ENCODE results near the gene TUBG2. TPM values are rescaled to one million over a fixed set of nuclear protein-coding genes. Genes with fewer than 3 reads are reported as not detected.
A peak's percentile ranks its signal among the peaks of the same experiment; 100 is the strongest.

Gene TUBG2
- total and polyA plus RNA-seq, 2 donors (not counting 1 experiment from before 2014, with no cell fraction given), result 16.7 to 19.0 TPM

GRCh38 chr17:42691021-42691545 is 32.0 kb downstream of the TUBG2 start:
- Mint-ChIP-seq H3K27ac (no peak overlapping the region), H3K27me3 (no peaks in the 10 kb centered on the region), H3K4me3 (no peak overlapping the region), H3K9me3 (ENCODE audit: insufficient read depth) (no peaks in the 10 kb centered on the region), H3K4me1 (no peaks in the 10 kb centered on the region)
- Histone ChIP-seq H4K20me1 (ENCODE audit: control insufficient read depth, insufficient read depth, low read length, poor library complexity, severe bottlenecking) (no peaks in the 10 kb centered on the region), H2AFZ (ENCODE audit: insufficient read depth, low read depth, low read length, poor library complexity, severe bottlenecking) (no peak overlapping the region), H3K4me3 (ENCODE audit: control extremely low read depth in 1 of 5, extremely low read depth in 1 of 5, insufficient read depth in 1 of 5, low read depth in 2 of 5, low read length in 4 of 5) (no peak overlapping the region), H3K27me3 (replicated peaks in 1 of 4; ENCODE audit: control extremely low read depth in 1 of 4, control insufficient read depth in 3 of 4, insufficient read depth in 4 of 4, low read length in 3 of 4) (no peaks in the 10 kb centered on the region), H3K36me3 (replicated peaks in 1 of 2; ENCODE audit: control extremely low read depth in 1 of 2, control insufficient read depth in 1 of 2, extremely low read depth in 1 of 2, insufficient read depth in 2 of 2, low read length in 1 of 2) (no peaks in the 10 kb centered on the region), H3K4me1 (ENCODE audit: control insufficient read depth in 2 of 2, insufficient read depth in 2 of 2, low read length in 2 of 2) (no peaks in the 10 kb centered on the region), H3K79me2 (ENCODE audit: control insufficient read depth, insufficient read depth, low read length) (no peaks in the 10 kb centered on the region), H3K9me3 (ENCODE audit: control extremely low read depth in 1 of 3, control insufficient read depth in 2 of 3, insufficient read depth in 1 of 3, low read length in 2 of 3) (no peaks in the 10 kb centered on the region), H3K9ac (ENCODE audit: low read length) (no peak overlapping the region), H3K4me2 (replicated peaks; ENCODE audit: low read depth, low read length, poor library complexity, severe bottlenecking) (no peak overlapping the region), H3K27ac (ENCODE audit: low read length in 2 of 2) (no peak overlapping the region)
- ChIA-PET CTCF (interaction anchor here (1.2 kb wide), 1 partner anchor 11 kb away, joined by 3 read pairs; no protein-coding TSS in a partner anchor), POLR2A (no interaction called here)
- intact Hi-C loops (cut with micrococcal nuclease), result no loop called here
- ATAC-seq (ENCODE audit: low read depth) (no peak), DNase-seq (no peak)
- TF ChIP-seq EZH2 (IDR thresholded peaks at IDR 0.05; ENCODE audit: borderline replicate concordance, insufficient read depth, low read depth, low read length, poor library complexity, severe bottlenecking), result no peak
- TF ChIP-seq CTCF (IDR thresholded peaks at IDR 0.05), result no peak
- WGBS (ENCODE audit: insufficient coverage), result 96% methylated on average over 12 of the region's 12 CpGs

- no peak overlapping the region for H3K4me3 ChIP-seq (ENCODE audit: control extremely low read depth in 1 of 5, extremely low read depth in 1 of 5, insufficient read depth in 1 of 5, low read depth in 2 of 5, low read length in 4 of 5)
- H2AFZ ChIP-seq (ENCODE audit: insufficient read depth, low read depth, low read length, poor library complexity, severe bottlenecking), result no peak overlapping the region
- H3K27me3 ChIP-seq (replicated peaks in 1 of 4; ENCODE audit: control extremely low read depth in 1 of 4, control insufficient read depth in 3 of 4, insufficient read depth in 4 of 4, low read length in 3 of 4), result no peaks in the 10 kb centered on the region
- Mint-ChIP-seq H3K9me3 (ENCODE audit: insufficient read depth) (no peaks in the 10 kb centered on the region), H3K4me1 (no peaks in the 10 kb centered on the region), H3K27ac (peak overlapping the region; percentile 21), H3K27me3 (no peaks in the 10 kb centered on the region), H3K4me3 (no peak overlapping the region)
- no peak overlapping the region for H3K27ac ChIP-seq (ENCODE audit: low read length in 2 of 2)
- DNase-seq (no peak), ATAC-seq (ENCODE audit: low read depth) (no peak)
- H3K9me3 ChIP-seq (ENCODE audit: control extremely low read depth in 1 of 3, control insufficient read depth in 2 of 3, insufficient read depth in 1 of 3, low read length in 2 of 3), result no peaks in the 10 kb centered on the region
- 98% methylated on average over 9 of the region's 11 CpGs for WGBS (ENCODE audit: insufficient coverage)
- CTCF ChIA-PET, result interaction anchor here (1.1 kb wide), 1 partner anchor 114 kb away, joined by 4 read pairs; no protein-coding TSS in a partner anchor
- POLR2A ChIA-PET, result no interaction called here
- no peaks in the 10 kb centered on the region for H3K4me1 ChIP-seq (ENCODE audit: control insufficient read depth in 2 of 2, insufficient read depth in 2 of 2, low read length in 2 of 2)
- H3K36me3 ChIP-seq (replicated peaks in 1 of 2; ENCODE audit: control extremely low read depth in 1 of 2, control insufficient read depth in 1 of 2, extremely low read depth in 1 of 2, insufficient read depth in 2 of 2, low read length in 1 of 2), result no peaks in the 10 kb centered on the region
- no peak overlapping the region for H3K4me2 ChIP-seq (replicated peaks; ENCODE audit: low read depth, low read length, poor library complexity, severe bottlenecking)
- intact Hi-C loops (cut with micrococcal nuclease), result no loop called here
- H3K9ac ChIP-seq (ENCODE audit: low read length), result no peak overlapping the region
- TF ChIP-seq CTCF (IDR thresholded peaks at IDR 0.05), result no peak
- no peak for TF ChIP-seq EZH2 (IDR thresholded peaks at IDR 0.05; ENCODE audit: borderline replicate concordance, insufficient read depth, low read depth, low read length, poor library complexity, severe bottlenecking)
- no peaks in the 10 kb centered on the region for H4K20me1 ChIP-seq (ENCODE audit: control insufficient read depth, insufficient read depth, low read length, poor library complexity, severe bottlenecking)
- no peaks in the 10 kb centered on the region for H3K79me2 ChIP-seq (ENCODE audit: control insufficient read depth, insufficient read depth, low read length)
Measured at GRCh38 chr17:42692489-42692888, 33.4 kb downstream of the TUBG2 start.
